GM08714 (cell line): ENCODE data around the gene STAG1.
"Not testable (repeated sequence)": the region's sequence is repeated elsewhere in the genome, so short reads cannot be mapped to it uniquely, and the experiment has no call there.

ENCODE experiments used
- H3K4me3 ChIP-seq: fragments of 200-500 bp; sonication (Bioruptor generic); 2 replicates; pipeline ENCODE4 v1.5.1; 2014; ENCODE audit warnings: mild to moderate bottlenecking, low read length, inconsistent platforms
- ZNF274 ChIP-seq: IDR thresholded peaks from 2 replicates; pipeline ENCODE4 v1.6.1; 2012; ENCODE audit warnings: mild to moderate bottlenecking, low read depth, low read length

Gene STAG1

DNA sequence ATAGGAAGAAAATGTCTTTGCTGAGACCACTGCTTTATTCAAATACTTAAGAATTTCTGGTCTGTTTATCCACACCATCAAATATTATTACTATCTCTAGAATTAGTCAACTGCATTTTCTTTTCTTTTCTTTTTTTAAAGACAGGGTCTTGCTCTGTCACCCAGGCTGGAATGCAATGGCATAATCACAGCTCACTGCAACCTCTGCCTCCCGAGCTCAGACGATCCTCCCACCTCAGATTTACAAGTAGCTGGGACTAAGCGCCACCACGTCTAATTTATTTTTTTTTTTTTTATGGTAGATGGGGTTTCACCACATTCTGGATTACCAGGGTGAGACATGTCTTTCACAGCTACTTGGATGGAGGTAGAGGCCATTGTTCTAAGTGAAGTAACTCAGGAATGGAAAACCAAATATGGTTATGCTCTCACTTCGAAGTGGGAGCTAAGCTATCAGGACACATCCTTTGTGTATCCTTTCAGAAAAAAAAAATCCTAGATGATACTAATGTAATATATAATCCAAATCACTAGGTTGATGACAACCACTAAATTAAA is 52.8 kb downstream of the STAG1 start:
- no peak overlapping the region for H3K4me3 ChIP-seq
- no peak for TF ChIP-seq ZNF274

DNA sequence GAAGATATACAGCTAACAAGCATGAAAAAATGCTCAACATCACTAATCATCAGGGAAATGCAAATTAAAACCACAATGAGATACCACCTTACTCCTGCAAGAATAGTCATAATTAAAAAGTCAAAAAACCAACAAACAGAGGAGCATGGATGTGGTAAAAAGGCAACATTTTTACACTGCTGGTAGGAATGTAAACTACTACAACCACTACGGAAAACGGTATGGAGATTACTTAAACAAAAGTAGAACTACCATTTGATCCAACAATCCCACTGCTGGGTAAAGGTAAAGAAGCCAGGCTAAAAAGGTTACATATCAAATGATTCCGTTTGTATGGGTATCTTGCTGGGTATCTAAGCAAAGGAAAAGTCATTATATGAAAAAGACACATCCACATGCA is 53.8 kb downstream of the STAG1 start:
- no peak for TF ChIP-seq ZNF274
- no peak overlapping the region for H3K4me3 ChIP-seq

DNA sequence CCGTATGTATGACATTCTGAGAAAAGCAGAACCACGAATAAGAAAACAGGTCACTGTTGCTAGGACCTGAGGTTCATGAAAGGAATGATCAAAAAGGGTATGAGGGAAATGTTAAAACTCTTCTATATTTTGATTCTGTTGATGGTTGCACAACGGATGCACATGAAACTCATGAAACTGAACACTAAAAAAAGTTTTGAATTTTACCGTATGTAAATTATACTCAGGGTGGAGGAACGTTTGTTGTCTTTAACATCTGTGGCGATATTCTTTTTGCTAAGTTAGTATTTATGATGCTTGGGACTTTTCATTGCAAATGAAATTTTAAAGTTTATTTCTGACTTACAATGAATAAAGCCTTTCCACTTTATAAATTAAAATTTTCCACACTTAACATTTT is 55.4 kb downstream of the STAG1 start:
- TF ChIP-seq ZNF274: no peak
- no peak overlapping the region for H3K4me3 ChIP-seq

DNA sequence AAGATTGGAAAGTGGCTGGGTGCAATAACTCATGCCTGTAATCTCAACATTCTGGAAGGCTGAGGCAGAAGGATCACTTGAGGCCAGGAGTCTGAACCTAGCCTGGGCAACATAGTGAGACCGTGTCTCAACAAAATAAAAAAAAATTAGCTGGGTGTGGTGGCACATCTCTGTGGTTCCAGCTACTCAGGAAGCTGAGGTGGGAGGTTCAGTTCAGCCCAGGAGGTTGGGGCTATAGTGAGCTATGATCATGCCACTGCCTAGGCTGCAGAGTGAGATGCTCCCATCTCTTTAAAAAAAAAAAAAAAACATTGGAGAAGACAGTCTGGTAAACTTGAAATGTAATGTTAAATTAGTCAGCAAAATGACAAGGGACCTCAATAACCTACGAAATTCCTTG is 57.9 kb downstream of the STAG1 start:
- no peak overlapping the region for H3K4me3 ChIP-seq
- TF ChIP-seq ZNF274: no peak

DNA sequence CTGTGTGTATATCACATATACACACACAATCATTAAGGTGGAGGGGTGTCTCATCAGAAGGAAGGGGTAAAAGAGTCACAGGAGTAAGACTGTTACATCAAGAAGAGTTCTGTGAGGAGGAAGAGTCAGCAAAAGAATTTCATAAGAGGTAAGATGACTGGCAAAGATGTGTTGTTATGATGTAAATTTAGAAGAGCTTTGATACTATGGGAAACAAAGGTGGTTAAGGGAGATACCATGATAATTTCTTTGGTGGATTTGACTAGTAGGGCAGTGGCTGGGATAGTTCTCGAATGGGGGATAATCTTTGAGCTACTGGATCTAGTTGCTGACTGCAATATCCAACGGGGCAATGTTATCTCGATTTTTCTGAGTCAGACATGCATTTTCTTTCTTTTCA is 61.6 kb downstream of the STAG1 start:
- no peak overlapping the region for H3K4me3 ChIP-seq
- TF ChIP-seq ZNF274: no peak

DNA sequence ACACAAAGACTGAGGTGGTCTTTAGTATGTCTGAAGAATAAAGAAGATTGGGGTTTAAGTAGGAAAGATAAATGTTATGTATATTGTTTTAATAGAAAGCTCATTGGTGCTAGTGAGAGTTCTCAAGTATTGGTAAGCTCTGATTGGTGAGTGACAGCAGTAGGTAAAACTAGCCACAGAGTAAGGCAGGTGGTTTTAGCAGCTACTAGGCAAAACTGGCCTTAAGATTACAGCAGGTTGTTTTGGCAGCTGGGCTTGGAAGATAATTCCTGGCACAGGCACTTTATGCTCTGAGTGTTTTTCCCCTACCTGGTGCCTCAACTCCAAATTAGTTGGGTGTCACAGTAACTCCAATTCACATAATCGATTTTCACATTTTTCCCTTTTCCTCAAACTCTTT is 66.3 kb downstream of the STAG1 start:
- no peak overlapping the region for H3K4me3 ChIP-seq
- no peak for TF ChIP-seq ZNF274

DNA sequence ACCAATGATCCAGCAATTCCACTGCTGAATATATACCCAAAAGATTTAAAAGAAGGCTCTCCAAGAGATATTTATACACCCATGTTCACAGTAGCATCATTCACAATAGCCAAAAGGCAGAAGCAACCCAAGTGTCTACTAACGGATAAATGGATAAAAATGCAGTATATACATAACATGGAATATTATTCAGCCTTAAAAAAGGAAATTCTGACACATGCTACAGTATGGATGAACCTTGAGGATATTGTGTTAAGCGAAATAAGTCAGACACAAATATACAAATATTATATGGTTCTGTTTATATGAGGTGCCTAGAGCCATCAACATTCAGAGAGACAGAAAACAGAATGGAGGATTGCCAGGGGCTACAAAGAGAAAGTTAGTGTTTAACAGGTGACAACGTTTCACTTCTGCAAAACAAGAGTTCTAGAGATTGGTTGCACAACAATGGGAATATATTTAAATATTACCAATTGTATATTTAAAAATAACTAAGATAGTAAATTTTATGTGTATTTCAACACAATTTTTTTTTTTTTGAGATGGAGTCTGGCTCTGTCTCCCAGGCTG is 69.4 kb downstream of the STAG1 start:
- no peak for TF ChIP-seq ZNF274
- no peak overlapping the region for H3K4me3 ChIP-seq

DNA sequence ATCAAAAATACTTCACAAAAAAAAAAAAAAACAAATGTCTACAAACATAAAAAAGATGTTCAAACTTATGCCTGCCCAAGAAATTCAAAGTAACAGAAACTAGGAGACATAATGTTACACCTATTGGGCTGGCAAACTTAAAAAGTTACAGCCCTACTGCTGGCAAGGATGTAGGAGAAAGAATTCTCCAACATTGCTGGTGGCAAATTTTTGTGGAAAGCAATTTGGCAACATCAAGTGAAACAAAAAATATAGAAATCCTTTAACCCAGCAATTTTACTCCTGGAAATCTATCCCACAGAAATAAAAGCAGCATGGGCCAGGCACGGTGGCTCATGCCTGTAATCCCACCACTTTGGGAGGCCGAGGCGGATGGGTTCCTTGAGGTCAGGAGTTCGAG is 73.2 kb downstream of the STAG1 start:
- no peak overlapping the region for H3K4me3 ChIP-seq
- TF ChIP-seq ZNF274: no peak

DNA sequence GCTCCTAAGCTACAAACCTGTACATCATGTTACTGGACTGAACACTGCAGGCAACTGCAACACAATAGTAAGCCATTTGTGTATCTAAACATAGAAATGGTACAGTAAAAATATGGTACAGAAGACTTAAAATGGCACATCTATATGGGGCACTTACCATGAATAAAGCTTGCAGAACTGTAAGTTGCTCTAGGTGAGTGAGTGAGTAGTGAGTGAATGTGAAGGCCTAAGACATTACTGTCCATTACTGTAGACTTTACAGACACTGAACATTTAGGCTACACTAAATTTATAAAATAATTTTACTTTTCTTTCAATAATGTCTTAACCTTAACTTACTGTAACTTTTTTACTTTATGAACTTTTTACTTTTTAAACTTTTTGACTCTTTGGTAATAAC is 76.2 kb downstream of the STAG1 start:
- no peak for TF ChIP-seq ZNF274
- no peak overlapping the region for H3K4me3 ChIP-seq

DNA sequence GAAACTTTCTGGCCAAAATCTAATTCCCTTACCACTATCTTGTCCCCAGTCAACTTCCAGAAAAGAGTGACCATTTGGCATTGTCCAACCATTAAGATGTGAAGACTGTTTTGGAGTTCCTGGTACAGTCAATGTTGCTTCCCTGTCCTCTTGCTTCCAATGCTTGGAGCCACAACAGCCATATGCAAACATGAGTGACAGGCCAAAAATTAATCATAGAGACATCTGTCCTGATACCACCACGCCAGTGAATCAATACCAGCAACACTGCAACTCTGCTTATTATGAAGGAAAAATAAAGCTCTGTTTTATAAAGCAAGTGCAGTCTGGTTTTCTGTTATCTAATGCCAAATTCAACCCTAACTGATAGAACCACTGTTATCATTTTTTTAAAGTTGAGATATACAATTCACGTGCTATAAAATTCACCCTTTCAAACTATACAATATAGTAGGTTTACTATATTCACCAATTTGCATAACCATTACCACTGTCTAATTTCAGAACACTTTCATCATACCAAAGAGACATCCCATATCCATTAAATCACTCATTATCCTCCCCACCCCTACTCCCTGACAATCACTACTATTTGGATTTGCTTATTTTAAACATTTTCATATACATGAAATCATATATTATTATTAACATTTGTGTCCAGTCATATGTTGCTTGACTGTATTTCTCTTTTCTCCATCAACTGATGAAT is 76.9 kb downstream of the STAG1 start:
- no peak overlapping the region for H3K4me3 ChIP-seq
- no peak for TF ChIP-seq ZNF274

DNA sequence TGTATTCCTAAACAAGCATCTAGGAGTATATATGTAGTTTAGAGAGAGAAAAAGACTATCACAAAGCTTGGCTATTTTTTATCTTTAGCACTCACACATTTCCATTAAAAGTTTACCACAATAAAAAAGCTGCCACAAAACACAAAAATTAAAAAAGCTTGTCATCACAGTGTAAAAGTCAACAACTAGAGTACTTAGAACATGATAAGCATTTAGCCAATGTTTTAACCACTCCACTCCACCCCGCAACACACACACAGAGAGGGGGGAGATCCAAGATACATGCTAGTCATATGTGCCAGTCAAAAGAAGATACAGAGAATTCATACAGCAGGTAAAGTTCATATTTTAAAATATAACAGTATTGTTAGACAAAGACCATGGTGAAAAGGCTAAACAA is 79.7 kb downstream of the STAG1 start:
- H3K4me3 ChIP-seq: no peak overlapping the region
- no peak for TF ChIP-seq ZNF274

DNA sequence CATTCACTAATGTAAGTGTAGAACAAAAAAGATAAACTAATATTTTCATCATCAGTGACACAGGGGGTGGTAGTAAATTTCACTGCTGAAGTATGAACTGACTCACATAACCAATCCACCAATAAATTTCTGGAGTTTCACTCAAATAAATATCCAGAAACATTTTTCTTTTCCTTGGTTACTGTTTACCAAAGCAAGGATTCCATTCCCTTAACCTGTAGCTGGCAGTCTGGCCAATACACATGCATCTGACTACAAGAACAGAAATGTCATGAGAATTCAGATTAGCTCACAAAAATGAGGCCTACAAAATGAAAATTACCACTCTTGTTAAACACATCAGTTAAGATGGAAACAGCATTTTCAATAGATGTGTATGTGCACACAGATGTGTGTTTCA is 80.3 kb downstream of the STAG1 start:
- no peak overlapping the region for H3K4me3 ChIP-seq
- TF ChIP-seq ZNF274: no peak

DNA sequence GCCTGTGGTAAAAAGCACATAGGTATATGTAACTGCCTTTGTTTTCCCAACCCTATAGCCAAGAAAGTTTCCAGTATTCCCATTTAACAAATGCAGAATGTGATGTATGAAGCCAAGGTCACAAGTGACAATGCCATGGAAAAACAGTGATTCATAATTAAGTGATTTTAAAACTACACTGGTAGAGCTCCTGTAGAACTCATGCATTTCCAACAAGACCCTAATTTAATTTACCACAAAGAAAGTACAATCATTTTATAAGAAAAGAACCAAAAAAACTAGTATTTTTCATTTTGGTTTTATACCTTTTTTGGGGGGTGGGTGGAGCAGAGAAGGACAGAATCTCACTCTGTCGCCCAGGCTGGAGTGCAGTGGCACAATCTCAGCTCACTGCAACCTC is 82.0 kb downstream of the STAG1 start:
- H3K4me3 ChIP-seq: no peak overlapping the region
- TF ChIP-seq ZNF274: no peak

DNA sequence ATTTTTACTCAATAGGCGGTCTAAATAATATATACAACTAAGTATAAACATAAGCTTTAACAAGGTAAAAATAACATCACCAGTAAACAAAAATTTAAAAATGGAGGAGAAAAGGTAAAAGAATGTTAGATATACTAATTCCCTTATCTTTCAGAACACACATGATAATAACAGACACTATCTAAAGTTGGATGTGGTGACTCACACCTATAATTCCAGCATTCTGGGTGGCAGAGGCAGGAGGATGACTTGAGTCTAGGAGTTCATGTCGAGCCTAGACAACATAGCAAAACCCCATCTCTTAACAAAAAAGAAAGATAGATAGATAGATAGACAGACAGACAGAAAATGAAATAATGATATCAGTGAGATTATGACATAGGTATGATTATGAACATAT is 85.1 kb downstream of the STAG1 start:
- H3K4me3 ChIP-seq: no peak overlapping the region
- no peak for TF ChIP-seq ZNF274

DNA sequence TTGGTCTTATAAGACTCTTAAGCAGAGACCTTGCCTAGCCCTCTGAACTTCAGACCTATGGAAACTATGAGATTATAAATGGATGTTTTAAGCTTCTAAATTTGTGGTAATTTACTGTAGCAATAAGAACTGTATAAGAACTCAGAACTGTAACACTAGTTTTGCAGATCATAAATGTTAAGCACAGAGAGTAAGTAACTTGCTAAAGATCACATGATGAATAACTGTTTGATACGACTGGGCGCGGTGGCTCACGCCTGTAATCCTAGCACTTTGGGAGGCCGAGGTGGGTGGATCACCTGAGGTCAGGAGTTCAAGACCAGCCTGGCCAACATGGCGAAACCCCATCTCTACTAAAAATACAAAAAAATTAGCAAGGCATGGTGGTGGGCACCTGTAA is 85.9 kb downstream of the STAG1 start:
- not testable (repeated sequence) for H3K4me3 ChIP-seq

DNA sequence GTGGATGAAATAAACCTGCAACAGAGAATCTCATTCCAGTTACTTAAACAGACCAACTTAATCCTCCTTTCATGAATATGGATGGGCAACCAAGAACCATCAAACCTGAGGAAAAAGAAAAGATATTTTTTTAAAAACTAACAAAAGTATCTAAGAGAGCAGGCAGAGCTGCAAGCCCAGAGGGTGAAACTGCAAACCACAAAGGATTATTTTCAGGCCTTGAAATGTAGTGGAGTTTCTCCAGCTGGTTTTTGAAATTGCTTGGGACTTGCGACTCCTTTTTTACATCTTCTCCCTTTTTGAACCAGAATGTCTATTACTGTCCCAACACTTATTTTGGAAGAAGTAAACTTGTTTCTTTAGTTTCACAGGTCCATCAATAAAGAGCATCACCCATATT is 87.4 kb downstream of the STAG1 start:
- no peak overlapping the region for H3K4me3 ChIP-seq

More for the DNA sequence above, 87.4 kb downstream of the STAG1 start:
- TF ChIP-seq ZNF274: no peak
